Neural crest cell (in vitro differentiated cells): Measurements from ENCODE around the gene NGEF. TPM values are rescaled to one million over a fixed set of nuclear protein-coding genes. Genes with fewer than 3 reads are reported as not detected.

ENCODE experiments used
- DNase-seq: peaks from one replicate; pipeline ENCODE4 v3.0.0; 2021; ENCODE audit warnings: low read depth, mixed read lengths, low spot score
- H3K27ac Mint-ChIP-seq: one replicate; pipeline ENCODE4 v1.8.0; 2021; ENCODE audit warnings: mild to moderate bottlenecking, mixed read lengths; ENCODE audit not compliant: unreplicated experiment
- H3K27me3 Mint-ChIP-seq: 2 replicates; pipeline ENCODE4 v1.8.0; 2021; ENCODE audit warnings: low read depth, mild to moderate bottlenecking, mixed read lengths
- H3K36me3 Mint-ChIP-seq: 2 replicates; pipeline ENCODE4 v1.8.0; 2021; ENCODE audit warnings: low read depth, mild to moderate bottlenecking, mixed read lengths
- H3K4me1 Mint-ChIP-seq: 2 replicates; pipeline ENCODE4 v1.8.0; 2021; ENCODE audit warnings: mixed read lengths
- H3K4me3 Mint-ChIP-seq: one replicate; pipeline ENCODE4 v1.8.0; 2021; ENCODE audit warnings: mild to moderate bottlenecking, mixed read lengths
- H3K9me3 Mint-ChIP-seq: 2 replicates; pipeline ENCODE4 v1.8.0; 2021; ENCODE audit warnings: mixed read lengths
- CTCF ChIP-seq: fragments of 200-600 bp; sonication (generic); conservative IDR thresholded peaks from 2 replicates; pipeline ENCODE4 v1.5.0; 2021; ENCODE audit warnings: antibody characterized with exemption, mild to moderate bottlenecking
- total RNA-seq: library from RNA; stranded (reverse); gene quantifications from 2 replicates; pipeline ENCODE4 v1.2.1, GENCODE V29; 2021

NGEF gene
- total RNA-seq, 1 donor from 2014 or later = 0.96 TPM

- no peak for TF ChIP-seq CTCF
- Mint-ChIP-seq H3K27me3 (no peaks in the 10 kb centered on the region), H3K9me3 (no peaks in the 10 kb centered on the region), H3K27ac (no peak overlapping the region), H3K4me1 (no peaks in the 10 kb centered on the region), H3K4me3 (no peak overlapping the region), H3K36me3 (no peaks in the 10 kb centered on the region)
- DNase-seq = no peak
Measured at GRCh38 chr2:233005096-233005495, 8.0 kb downstream of the NGEF start.

- H3K27me3 Mint-ChIP-seq = no peaks in the 10 kb centered on the region
- TF ChIP-seq CTCF = no peak
- DNase-seq = no peak
- no peaks in the 10 kb centered on the region for H3K36me3 Mint-ChIP-seq
- no peaks in the 10 kb centered on the region for H3K9me3 Mint-ChIP-seq
- H3K27ac Mint-ChIP-seq = no peak overlapping the region
- H3K4me1 Mint-ChIP-seq = no peaks in the 10 kb centered on the region
- H3K4me3 Mint-ChIP-seq = no peak overlapping the region
Measured at GRCh38 chr2:233003658-233004555, 9.1 kb downstream of the NGEF start.

- H3K27me3 Mint-ChIP-seq = no peaks in the 10 kb centered on the region
- H3K27ac Mint-ChIP-seq = peak overlapping the region; percentile 59
- no peak for TF ChIP-seq CTCF
- no peaks in the 10 kb centered on the region for H3K36me3 Mint-ChIP-seq
- H3K4me1 Mint-ChIP-seq = no peaks in the 10 kb centered on the region
- H3K9me3 Mint-ChIP-seq = no peaks in the 10 kb centered on the region
- no peak for DNase-seq
- no peak overlapping the region for H3K4me3 Mint-ChIP-seq
Measured at GRCh38 chr2:233002829-233003657, 10.0 kb downstream of the NGEF start.

- no peak overlapping the region for H3K27ac Mint-ChIP-seq
- DNase-seq = no peak
- H3K36me3 Mint-ChIP-seq = no peaks in the 10 kb centered on the region
- H3K9me3 Mint-ChIP-seq = no peaks in the 10 kb centered on the region
- no peaks in the 10 kb centered on the region for H3K4me1 Mint-ChIP-seq
- no peaks in the 10 kb centered on the region for H3K27me3 Mint-ChIP-seq
- H3K4me3 Mint-ChIP-seq = no peak overlapping the region
- TF ChIP-seq CTCF = no peak
Measured at GRCh38 chr2:233000886-233001750, 11.9 kb downstream of the NGEF start.

DNA sequence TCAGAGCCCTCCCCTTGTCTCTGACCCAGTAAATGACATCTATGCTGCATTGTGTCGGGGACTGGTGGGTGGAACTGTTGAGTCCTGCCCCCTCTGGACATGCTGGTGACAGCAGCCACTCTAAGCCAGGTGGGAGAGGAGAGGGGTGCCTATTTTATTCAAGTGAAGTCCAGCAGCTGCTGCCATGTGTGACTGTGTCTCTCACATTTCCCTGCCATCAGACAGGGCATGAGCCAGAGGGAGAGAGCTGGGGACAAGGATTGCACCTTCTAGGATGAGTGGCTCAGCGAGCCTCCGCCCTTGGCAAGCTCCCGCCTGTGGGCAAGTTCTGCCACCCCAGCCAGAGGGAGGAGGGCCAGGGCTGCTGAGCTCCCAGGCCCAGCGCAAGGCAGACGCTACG lies 13.7 kb downstream of the NGEF start:
- no peaks in the 10 kb centered on the region for H3K9me3 Mint-ChIP-seq
- no peak overlapping the region for H3K27ac Mint-ChIP-seq
- no peak overlapping the region for H3K4me3 Mint-ChIP-seq
- H3K36me3 Mint-ChIP-seq = no peaks in the 10 kb centered on the region
- TF ChIP-seq CTCF = no peak
- H3K4me1 Mint-ChIP-seq = no peaks in the 10 kb centered on the region
- no peak for DNase-seq
- H3K27me3 Mint-ChIP-seq = no peaks in the 10 kb centered on the region
